K562 (cell line): ENCODE data around the gene IFI30. TPM values are rescaled to one million over a fixed set of nuclear protein-coding genes. Genes with fewer than 3 reads are reported as not detected.

Experiments
- ATAC-seq: fragments of 200-7000 bp; cut with Tn5 transposase; 3 replicates; pipeline ENCODE4 v1.9.1; 2020; ENCODE audit warnings: moderate library complexity
- BruUV-seq: library from RNA; stranded (reverse); fragments of 400-500 nt; replicated peaks from 2 replicates; lab custom pipeline; 2021; lab: Mats Ljungman, UMichigan
- CTCF ChIA-PET: fragments of 300-600 bp; formaldehyde crosslinking; extraction: SDS; loops from one replicate; lab custom pipeline; 2021; ENCODE audit warnings: low intra/inter-chr PET ratio; lab: Yijun Ruan, JAX
- POLR2A ChIA-PET: fragments of 300-600, 350-650 bp; sonication (Branson Sonifier 250); formaldehyde crosslinking; extraction: SDS; loops from one replicate; lab custom pipeline; 2021; ENCODE audit warnings: antibody characterized with exemption, inconsistent platforms; lab: Yijun Ruan, JAX
- DNase-seq, 4 experiments: peaks; one replicate each; pipeline versions ENCODE4 v3.0.0 to v3.0.0-alpha.2; 2011 to 2018; ENCODE audit warnings: low spot score in 3 of 4, mixed read lengths in 3 of 4; ENCODE audit errors: extremely low read depth in 1 of 4
- FAIRE-seq: peaks from 2 replicates; lab custom pipeline; 2011; peaks lifted over from hg19 to GRCh38; lab: Jason Lieb, UNC
- H2AFZ ChIP-seq: 2 replicates; pipeline ENCODE4 v1.6.0; 2011; ENCODE audit warnings: low read depth, low read length, control low read depth, inconsistent platforms
- H3K27ac ChIP-seq: fragments of 200-600 bp; 3 replicates; pipeline ENCODE4 v1.8.0; 2011; ENCODE audit warnings: low read depth, mild to moderate bottlenecking, control low read depth, inconsistent platforms, low read length, moderate library complexity, mixed read lengths; ENCODE audit errors: extremely low read depth
- H3K27me3 ChIP-seq, 2 experiments: fragments of 300-600 bp in 1 of 2; 2 replicates in 1 of 2; 3 replicates in 1 of 2; pipeline versions ENCODE4 v1.6.0 to v1.8.0; 2011; ENCODE audit warnings: inconsistent platforms in 2 of 2, low read length in 2 of 2, mild to moderate bottlenecking in 1 of 2, mixed read lengths in 1 of 2, moderate library complexity in 1 of 2; ENCODE audit not compliant: control insufficient read depth in 2 of 2, insufficient read depth in 2 of 2
- H3K36me3 ChIP-seq: fragments of 300-600 bp; 3 replicates; pipeline ENCODE4 v1.8.0; 2011; ENCODE audit warnings: mild to moderate bottlenecking, low read length, inconsistent platforms; ENCODE audit not compliant: control insufficient read depth, insufficient read depth
- H3K4me1 ChIP-seq, 2 experiments: fragments of 200-600 bp in 1 of 2; replicated peaks in 1 of 2; 2 replicates in 1 of 2; 3 replicates in 1 of 2; pipeline versions ENCODE4 v1.5.1 to v1.8.0; 2011; ENCODE audit warnings: inconsistent platforms in 2 of 2, low read length in 2 of 2, mild to moderate bottlenecking in 1 of 2, mixed read lengths in 1 of 2, moderate library complexity in 1 of 2; ENCODE audit not compliant: control insufficient read depth in 2 of 2, insufficient read depth in 2 of 2
- H3K4me2 ChIP-seq: 2 replicates; pipeline ENCODE4 v1.6.1; 2011; ENCODE audit warnings: low read length, control low read depth, inconsistent platforms, mixed read lengths; ENCODE audit not compliant: insufficient read depth
- H3K4me3 ChIP-seq: fragments of 200-600 bp; sonication (generic), shearing (Covaris generic); 2 replicates; pipeline ENCODE4 v1.5.1; 2016; ENCODE audit warnings: control low read depth, inconsistent platforms
- H3K79me2 ChIP-seq: fragments of 200-600 bp; 3 replicates; pipeline ENCODE4 v1.8.0; 2011; ENCODE audit warnings: low read length, inconsistent platforms; ENCODE audit not compliant: control insufficient read depth, insufficient read depth
- H3K9ac ChIP-seq, 2 experiments: 2 replicates each; pipeline versions ENCODE4 v1.6.0 to v1.6.1; 2011; ENCODE audit warnings: low read depth in 2 of 2, low read length in 2 of 2, control low read depth in 1 of 2, inconsistent platforms in 1 of 2, mild to moderate bottlenecking in 1 of 2, mixed read lengths in 1 of 2; ENCODE audit not compliant: insufficient read depth in 1 of 2
- H3K9me1 ChIP-seq: one replicate; pipeline ENCODE4 v1.6.0; 2011; ENCODE audit warnings: inconsistent platforms, mild to moderate bottlenecking, low read length, moderate library complexity; ENCODE audit not compliant: control insufficient read depth, insufficient read depth
- H3K9me3 ChIP-seq: replicated peaks from 2 replicates; pipeline ENCODE4 v1.5.1; 2011; ENCODE audit warnings: low read depth, low read length, inconsistent platforms; ENCODE audit not compliant: control insufficient read depth, insufficient read depth
- H4K20me1 ChIP-seq: replicated peaks from 2 replicates; pipeline ENCODE4 v1.6.1; 2011; ENCODE audit warnings: low read length, inconsistent platforms, mixed read lengths; ENCODE audit not compliant: control insufficient read depth, insufficient read depth
- CBX5 ChIP-seq: IDR thresholded peaks from 2 replicates; pipeline ENCODE4 v1.6.1; 2014; ENCODE audit warnings: low read depth, borderline replicate concordance
- CREB1 ChIP-seq, 2 experiments: sonication (generic) in 1 of 2; formaldehyde crosslinking in 1 of 2; IDR thresholded peaks; 2 replicates each; pipeline versions ENCODE4 v1.6.1 to v1.8.0; 2012 to 2022; ENCODE audit warnings: inconsistent platforms in 1 of 2, mild to moderate bottlenecking in 1 of 2, missing genetic modification reagents in 1 of 2, moderate library complexity in 1 of 2
- CREM ChIP-seq: IDR thresholded peaks from 2 replicates; pipeline ENCODE4 v1.6.1; 2014; ENCODE audit warnings: antibody characterized with exemption, low read depth
- JUN ChIP-seq, 2 experiments: sonication (generic) in 1 of 2; formaldehyde crosslinking in 1 of 2; IDR thresholded peaks; 2 replicates each; pipeline versions ENCODE4 v1.6.1 to v1.8.0; 2012 to 2022; ENCODE audit warnings: borderline replicate concordance in 2 of 2, mild to moderate bottlenecking in 2 of 2, improper control_type of control experiment in 1 of 2, low read depth in 1 of 2, low read length in 1 of 2, missing genetic modification reagents in 1 of 2
- NFRKB ChIP-seq: fragments of 450-650 bp; IDR thresholded peaks from 2 replicates; pipeline ENCODE4 v1.6.1; 2016; ENCODE audit warnings: low read depth
- NONO ChIP-seq, 2 experiments: fragments of 200-400 bp in 1 of 2; fragments of 450-650 bp in 1 of 2; formaldehyde crosslinking in 1 of 2; IDR thresholded peaks; 2 replicates each; pipeline ENCODE4 v1.6.1; 2017; ENCODE audit warnings: low read depth in 2 of 2, mild to moderate bottlenecking in 2 of 2, moderate library complexity in 2 of 2, low read length in 1 of 2
- TCF7L2 ChIP-seq: fragments of 150-350 bp; IDR thresholded peaks from 2 replicates; pipeline ENCODE4 v1.6.1; 2016; ENCODE audit warnings: low read depth, mild to moderate bottlenecking, low read length, moderate library complexity
- ZSCAN32 ChIP-seq: fragments of 450-650 bp; formaldehyde crosslinking; IDR thresholded peaks from 2 replicates; pipeline ENCODE4 v1.4.0; 2020; ENCODE audit warnings: mild to moderate bottlenecking, moderate library complexity
- WGBS: fragments of 100-300 bp; shearing (Covaris generic); methylation state at CpG from one replicate; pipeline ENCODE4 v1.1.6; 2016; ENCODE audit warnings: low coverage, mixed read lengths; ENCODE audit not compliant: insufficient coverage; ENCODE audit errors: missing lambda C conversion rate; 5-methylcytosine and 5-hydroxymethylcytosine counted together
- in situ Hi-C: fragments of 300-500 bp; cut with MboI; formaldehyde crosslinking; loops from 4 replicates; pipeline ENCODE4 v1.15.0; 2018; ENCODE audit warnings: inconsistent platforms, mixed read lengths
- intact Hi-C: fragments of 100-400 bp; cut with micrococcal nuclease; formaldehyde crosslinking; loops from 2 replicates; pipeline ENCODE4 v1.14.2; 2022
- polyA plus RNA-seq, 8 experiments: library from polyadenylated mRNA; depleted of rRNA in 4 of 8; stranded (reverse) in 5 of 8; unstranded in 3 of 8; fragments of >200 nt; fragmentation: Nextera tagmentation in 2 of 8; fragmentation: Illumina TruSeq in 1 of 8; extraction: Ambion mirVana in 2 of 8; extraction: Trizol in 1 of 8; gene quantifications; 2 replicates each; pipeline versions ENCODE4 v1.2.1 to v1.2.3, GENCODE V29; 2011 to 2014; ENCODE audit warnings: inconsistent platforms in 1 of 8, missing spikeins in 1 of 8
- total RNA-seq, 7 experiments: library from RNA; depleted of rRNA in 6 of 7; stranded (reverse); fragments of >200 nt in 6 of 7; fragmentation: Illumina TruSeq in 2 of 7; extraction: Trizol in 2 of 7; gene quantifications; 2 replicates each; pipeline versions ENCODE4 v1.2.1 to v1.2.3, GENCODE V29; 2011 to 2021; ENCODE audit warnings: low replicate concordance in 1 of 7
- TF ChIP-seq, protein P1 (sequence below): fragments of 250-450 bp; sonication (Bioruptor Pico); IDR thresholded peaks from 2 replicates; pipeline ENCODE4 v1.5.0; 2021
- TF ChIP-seq, protein P2 (sequence below): fragments of 250-450 bp; sonication (Bioruptor Pico); IDR thresholded peaks from 2 replicates; pipeline ENCODE4 v1.8.0; 2021; ENCODE audit warnings: moderate library complexity, mild to moderate bottlenecking, inconsistent platforms
- TF ChIP-seq, protein P3 (sequence below): fragments of 150-350 bp; conservative IDR thresholded peaks from 2 replicates; pipeline ENCODE4 v1.6.1; 2014; ENCODE audit warnings: low read length

The IFI30 gene
- total and polyA plus RNA-seq, 9 of the 15 experiments (the other 6 are each of a cell fraction or from before 2014, with no cell fraction given), result 63.7 to 430 (median 109) TPM

GRCh38 chr19:18147396-18147795 is 26.2 kb upstream of the IFI30 start (continued):
- TF ChIP-seq CREB1 (IDR thresholded peaks at IDR 0.05) (no peak), CREB1 (CRISPR knock-in tag; IDR thresholded peaks at IDR 0.05) (no peak), NFRKB (no peak), ZSCAN32 (CRISPR knock-in tag) (no peak)

DNA sequence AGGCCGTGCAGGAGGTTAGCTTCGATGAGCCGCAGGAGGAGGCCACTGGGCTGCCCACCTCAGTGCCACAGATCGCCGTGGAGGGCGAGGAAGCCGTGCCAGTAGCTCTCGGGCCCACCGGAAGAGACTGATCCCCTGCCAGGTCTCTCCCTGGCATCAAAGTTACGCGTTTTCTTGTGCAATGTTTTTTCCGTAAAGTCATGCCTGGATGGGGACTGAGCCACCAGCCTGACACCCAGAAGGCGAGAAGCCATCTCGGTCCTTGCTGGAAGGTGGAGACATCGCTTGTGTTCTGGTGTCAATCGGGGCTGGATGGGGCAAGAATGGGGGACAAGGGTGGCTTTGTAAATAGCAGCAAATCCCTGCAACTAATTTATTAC is 24.0 kb upstream of the IFI30 start:
- intact Hi-C loops, result no loop called here
- H3K4me1 ChIP-seq, result peaks cover 15 to 45% of the 10 kb centered on the region in 2 experiments; a peak in 4 of 5 replicates
- BruUV-seq, result no TSS peak
- H3K27me3 ChIP-seq, result no peaks in the 10 kb centered on the region
- H3K9ac ChIP-seq, result 0 out of 4 replicates have a peak overlapping the region, but pooled peaks of 1 of the 2 experiments have one; percentile 27
- H3K4me2 ChIP-seq, result no peak overlapping the region
- H3K36me3 ChIP-seq, result peaks cover 31% of the 10 kb centered on the region; the same call in 2 of the 3 replicates
- in situ Hi-C loops, result no loop called here
- no peaks in the 10 kb centered on the region for H3K9me1 ChIP-seq
- H3K4me3 ChIP-seq, result no peak overlapping the region
- ChIA-PET POLR2A (interaction anchor here (1.2 kb wide), 1 partner anchor 41 kb away, joined by 4 read pairs; no protein-coding TSS in a partner anchor), CTCF (interaction anchor here (0.7 kb wide), 1 partner anchor 34 kb away, joined by 7 read pairs; no protein-coding TSS in a partner anchor)
- no peak overlapping the region for H3K27ac ChIP-seq
- H3K9me3 ChIP-seq, result no peaks in the 10 kb centered on the region
- no peak for FAIRE-seq
- 0 out of 2 replicates have a peak, but pooled peaks cover 7% of the 10 kb centered on the region for H4K20me1 ChIP-seq
- no peak overlapping the region for H2AFZ ChIP-seq
- H3K79me2 ChIP-seq, result peaks cover 15% of the 10 kb centered on the region
- no peak for ATAC-seq
- no peak for DNase-seq
- 89% methylated on average over 14 of the region's 16 CpGs for WGBS
- TF ChIP-seq NONO (IDR thresholded peaks at IDR 0.05; ENCODE audit: low read depth in 2 of 2, low read length in 1 of 2) (no peak), CREM (no peak), TCF7L2 (no peak), CBX5 (no peak), JUN (IDR thresholded peaks at IDR 0.05; ENCODE audit: borderline replicate concordance, low read depth, low read length) (no peak), JUN (CRISPR knock-in tag; IDR thresholded peaks at IDR 0.05; ENCODE audit: borderline replicate concordance) (no peak)
- TF ChIP-seq, protein P1, sequence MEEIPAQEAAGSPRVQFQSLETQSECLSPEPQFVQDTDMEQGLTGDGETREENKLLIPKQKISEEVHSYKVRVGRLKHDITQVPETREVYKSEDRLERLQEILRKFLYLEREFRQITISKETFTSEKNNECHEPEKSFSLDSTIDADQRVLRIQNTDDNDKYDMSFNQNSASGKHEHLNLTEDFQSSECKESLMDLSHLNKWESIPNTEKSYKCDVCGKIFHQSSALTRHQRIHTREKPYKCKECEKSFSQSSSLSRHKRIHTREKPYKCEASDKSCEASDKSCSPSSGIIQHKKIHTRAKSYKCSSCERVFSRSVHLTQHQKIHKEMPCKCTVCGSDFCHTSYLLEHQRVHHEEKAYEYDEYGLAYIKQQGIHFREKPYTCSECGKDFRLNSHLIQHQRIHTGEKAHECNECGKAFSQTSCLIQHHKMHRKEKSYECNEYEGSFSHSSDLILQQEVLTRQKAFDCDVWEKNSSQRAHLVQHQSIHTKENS (CRISPR knock-in tag), result no peak
- TF ChIP-seq, protein P2, sequence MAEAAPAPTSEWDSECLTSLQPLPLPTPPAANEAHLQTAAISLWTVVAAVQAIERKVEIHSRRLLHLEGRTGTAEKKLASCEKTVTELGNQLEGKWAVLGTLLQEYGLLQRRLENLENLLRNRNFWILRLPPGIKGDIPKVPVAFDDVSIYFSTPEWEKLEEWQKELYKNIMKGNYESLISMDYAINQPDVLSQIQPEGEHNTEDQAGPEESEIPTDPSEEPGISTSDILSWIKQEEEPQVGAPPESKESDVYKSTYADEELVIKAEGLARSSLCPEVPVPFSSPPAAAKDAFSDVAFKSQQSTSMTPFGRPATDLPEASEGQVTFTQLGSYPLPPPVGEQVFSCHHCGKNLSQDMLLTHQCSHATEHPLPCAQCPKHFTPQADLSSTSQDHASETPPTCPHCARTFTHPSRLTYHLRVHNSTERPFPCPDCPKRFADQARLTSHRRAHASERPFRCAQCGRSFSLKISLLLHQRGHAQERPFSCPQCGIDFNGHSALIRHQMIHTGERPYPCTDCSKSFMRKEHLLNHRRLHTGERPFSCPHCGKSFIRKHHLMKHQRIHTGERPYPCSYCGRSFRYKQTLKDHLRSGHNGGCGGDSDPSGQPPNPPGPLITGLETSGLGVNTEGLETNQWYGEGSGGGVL (CRISPR knock-in tag), result no peak
- TF ChIP-seq, protein P3, sequence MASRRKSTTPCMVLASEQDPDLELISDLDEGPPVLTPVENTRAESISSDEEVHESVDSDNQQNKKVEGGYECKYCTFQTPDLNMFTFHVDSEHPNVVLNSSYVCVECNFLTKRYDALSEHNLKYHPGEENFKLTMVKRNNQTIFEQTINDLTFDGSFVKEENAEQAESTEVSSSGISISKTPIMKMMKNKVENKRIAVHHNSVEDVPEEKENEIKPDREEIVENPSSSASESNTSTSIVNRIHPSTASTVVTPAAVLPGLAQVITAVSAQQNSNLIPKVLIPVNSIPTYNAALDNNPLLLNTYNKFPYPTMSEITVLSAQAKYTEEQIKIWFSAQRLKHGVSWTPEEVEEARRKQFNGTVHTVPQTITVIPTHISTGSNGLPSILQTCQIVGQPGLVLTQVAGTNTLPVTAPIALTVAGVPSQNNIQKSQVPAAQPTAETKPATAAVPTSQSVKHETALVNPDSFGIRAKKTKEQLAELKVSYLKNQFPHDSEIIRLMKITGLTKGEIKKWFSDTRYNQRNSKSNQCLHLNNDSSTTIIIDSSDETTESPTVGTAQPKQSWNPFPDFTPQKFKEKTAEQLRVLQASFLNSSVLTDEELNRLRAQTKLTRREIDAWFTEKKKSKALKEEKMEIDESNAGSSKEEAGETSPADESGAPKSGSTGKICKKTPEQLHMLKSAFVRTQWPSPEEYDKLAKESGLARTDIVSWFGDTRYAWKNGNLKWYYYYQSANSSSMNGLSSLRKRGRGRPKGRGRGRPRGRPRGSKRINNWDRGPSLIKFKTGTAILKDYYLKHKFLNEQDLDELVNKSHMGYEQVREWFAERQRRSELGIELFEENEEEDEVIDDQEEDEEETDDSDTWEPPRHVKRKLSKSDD, result no peak
